Measurements from ENCODE around the gene KCNJ14. TPM values are rescaled to one million over a fixed set of nuclear protein-coding genes. Genes with fewer than 3 reads are reported as not detected.

KCNJ14 gene
- total RNA-seq, 2 experiments from 2014 or later: 1.3 to 1.5 TPM

GRCh38 chr19:48502350-48503018, 47.1 kb downstream of the KCNJ14 start:
- H3K27me3 Mint-ChIP-seq: no peaks in the 10 kb centered on the region
- DNase-seq (no peak), ATAC-seq (peak; percentile 2)
- TF ChIP-seq, protein P1, sequence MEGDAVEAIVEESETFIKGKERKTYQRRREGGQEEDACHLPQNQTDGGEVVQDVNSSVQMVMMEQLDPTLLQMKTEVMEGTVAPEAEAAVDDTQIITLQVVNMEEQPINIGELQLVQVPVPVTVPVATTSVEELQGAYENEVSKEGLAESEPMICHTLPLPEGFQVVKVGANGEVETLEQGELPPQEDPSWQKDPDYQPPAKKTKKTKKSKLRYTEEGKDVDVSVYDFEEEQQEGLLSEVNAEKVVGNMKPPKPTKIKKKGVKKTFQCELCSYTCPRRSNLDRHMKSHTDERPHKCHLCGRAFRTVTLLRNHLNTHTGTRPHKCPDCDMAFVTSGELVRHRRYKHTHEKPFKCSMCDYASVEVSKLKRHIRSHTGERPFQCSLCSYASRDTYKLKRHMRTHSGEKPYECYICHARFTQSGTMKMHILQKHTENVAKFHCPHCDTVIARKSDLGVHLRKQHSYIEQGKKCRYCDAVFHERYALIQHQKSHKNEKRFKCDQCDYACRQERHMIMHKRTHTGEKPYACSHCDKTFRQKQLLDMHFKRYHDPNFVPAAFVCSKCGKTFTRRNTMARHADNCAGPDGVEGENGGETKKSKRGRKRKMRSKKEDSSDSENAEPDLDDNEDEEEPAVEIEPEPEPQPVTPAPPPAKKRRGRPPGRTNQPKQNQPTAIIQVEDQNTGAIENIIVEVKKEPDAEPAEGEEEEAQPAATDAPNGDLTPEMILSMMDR (IDR thresholded peaks at IDR 0.05): no peak
- no peak overlapping the region for H3K27ac Mint-ChIP-seq
- no peaks in the 10 kb centered on the region for H3K9me3 Mint-ChIP-seq
- ChIA-PET CTCF (interaction anchor here (0.5 to 1.2 kb wide), 3 partner anchors 82 to 109 kb away, joined by 3 to 5 read pairs (median 5); no protein-coding TSS in a partner anchor), POLR2A (no interaction called here)
- no peaks in the 10 kb centered on the region for H3K36me3 Mint-ChIP-seq (ENCODE audit: low read depth)
- intact Hi-C loops (cut with micrococcal nuclease): no loop called here
- H3K4me1 Mint-ChIP-seq (ENCODE audit: low read depth): peaks cover 12% of the 10 kb centered on the region
- no peak overlapping the region for H3K4me3 Mint-ChIP-seq

- POLR2A ChIA-PET: interaction anchor here (0.6 to 2.2 kb wide), 3 partner anchors 12 to 78 kb away, joined by 3 to 8 read pairs (median 4); no protein-coding TSS in a partner anchor
Measured at GRCh38 chr19:48506138-48506733, 50.9 kb downstream of the KCNJ14 start.

DNA sequence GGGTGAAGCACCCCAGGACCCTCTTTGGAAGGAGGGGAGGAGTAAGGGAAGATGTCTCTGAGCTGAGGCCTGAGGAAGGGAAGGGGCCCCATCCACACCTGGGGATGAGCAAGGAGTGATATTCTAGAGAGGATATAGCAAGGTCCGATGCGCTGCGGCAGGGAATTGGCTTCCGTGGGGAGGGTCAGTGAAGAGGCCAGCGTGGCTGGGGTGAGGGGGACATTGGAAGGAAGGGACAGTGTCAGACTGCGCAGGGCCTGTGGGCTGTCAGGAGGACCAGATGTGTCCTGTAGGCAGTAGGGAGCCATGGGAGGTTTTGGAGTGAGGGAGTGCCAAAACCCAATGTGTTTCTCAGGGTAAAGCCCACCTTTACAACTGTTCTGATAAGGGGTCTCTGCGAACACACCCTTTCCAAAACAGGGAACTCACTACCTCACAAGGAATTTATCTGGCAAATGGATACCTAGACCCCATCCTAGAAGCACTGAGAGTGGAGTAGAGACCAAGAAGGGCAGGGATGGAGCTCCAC, 52.6 kb downstream of the KCNJ14 start:
- Mint-ChIP-seq H3K27ac (no peak overlapping the region), H3K4me3 (no peak overlapping the region), H3K27me3 (no peaks in the 10 kb centered on the region), H3K36me3 (ENCODE audit: low read depth) (no peaks in the 10 kb centered on the region), H3K9me3 (no peaks in the 10 kb centered on the region), H3K4me1 (ENCODE audit: low read depth) (peaks cover 10% of the 10 kb centered on the region)
- TF ChIP-seq, protein P1 (IDR thresholded peaks at IDR 0.05): no peak
- DNase-seq (no peak), ATAC-seq (no peak)
- ChIA-PET CTCF (interaction anchor here (1.2 to 6.0 kb wide), 13 partner anchors 12 to 106 kb away, joined by 3 to 61 read pairs (median 4); no protein-coding TSS in a partner anchor), POLR2A (interaction anchor here (0.9 to 2.2 kb wide), 3 partner anchors 76 to 110 kb away, joined by 3 to 8 read pairs (median 3); no protein-coding TSS in a partner anchor)
- intact Hi-C loops (cut with micrococcal nuclease): loop anchor here (2.0 kb wide), 1 partner anchor 77 kb away; no protein-coding TSS in a partner anchor

More at GRCh38 chr19:48506138-48506733, 50.9 kb downstream of the KCNJ14 start:
- Mint-ChIP-seq H3K36me3 (ENCODE audit: low read depth) (no peaks in the 10 kb centered on the region), H3K27me3 (no peaks in the 10 kb centered on the region), H3K27ac (no peak overlapping the region), H3K9me3 (no peaks in the 10 kb centered on the region), H3K4me1 (ENCODE audit: low read depth) (peaks cover 17% of the 10 kb centered on the region), H3K4me3 (no peak overlapping the region)
- CTCF ChIA-PET: interaction anchor here (0.6 to 6.0 kb wide), 15 partner anchors 12 to 1533 kb away, joined by 3 to 61 read pairs (median 3); partner anchors contain the start of gene KDELR1
- TF ChIP-seq, protein P1 (IDR thresholded peaks at IDR 0.05): peak; percentile 79
- DNase-seq: peak; percentile 20
- no peak for ATAC-seq
- intact Hi-C loops (cut with micrococcal nuclease): loop anchor here (2.0 kb wide), 1 partner anchor 79 kb away; no protein-coding TSS in a partner anchor

DNA sequence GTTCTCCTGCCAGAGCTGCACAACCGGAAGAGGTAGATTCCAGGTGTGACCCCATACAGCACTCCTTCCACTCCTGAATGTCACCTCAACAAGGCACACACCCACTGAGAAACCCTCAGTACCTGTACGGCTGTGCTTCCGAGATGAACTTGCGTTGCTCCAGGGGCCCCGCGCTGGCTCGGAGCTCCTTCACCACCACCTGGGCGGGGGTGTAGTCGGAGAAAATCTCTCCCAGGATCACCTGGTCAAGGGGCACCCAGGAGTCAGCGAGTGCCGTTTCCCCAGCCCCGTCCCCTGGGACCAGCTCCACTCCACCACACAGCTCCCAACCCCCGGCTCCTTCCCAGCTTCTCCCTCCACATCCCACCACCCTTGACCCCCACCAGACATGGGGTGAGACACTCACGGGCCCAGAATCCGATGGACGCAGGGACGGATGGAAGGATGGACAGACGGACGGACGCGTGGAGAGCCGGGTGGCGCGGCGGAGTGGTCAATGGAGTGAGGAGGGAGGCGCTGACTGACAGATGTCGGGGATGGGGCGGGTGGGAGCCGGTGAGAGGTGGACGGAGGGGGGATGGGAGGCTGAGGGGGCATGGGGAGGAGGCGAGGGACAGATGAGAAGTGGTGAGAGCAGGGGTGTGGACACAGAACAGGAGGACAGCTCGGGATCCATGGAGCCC, 53.5 kb downstream of the KCNJ14 start:
- Mint-ChIP-seq H3K27me3 (no peaks in the 10 kb centered on the region), H3K9me3 (no peaks in the 10 kb centered on the region), H3K4me1 (ENCODE audit: low read depth) (peaks cover 12% of the 10 kb centered on the region), H3K36me3 (ENCODE audit: low read depth) (no peaks in the 10 kb centered on the region), H3K4me3 (no peak overlapping the region), H3K27ac (no peak overlapping the region)
- CTCF ChIA-PET: interaction anchor here (1.2 to 6.0 kb wide), 6 partner anchors 20 to 100 kb away, joined by 3 to 61 read pairs (median 20); no protein-coding TSS in a partner anchor
- TF ChIP-seq, protein P1 (IDR thresholded peaks at IDR 0.05): no peak
- DNase-seq: no peak
- ATAC-seq: no peak
- intact Hi-C loops (cut with micrococcal nuclease): no loop called here
- POLR2A ChIA-PET: interaction anchor here (0.6 to 1.1 kb wide), 2 partner anchors 75 to 1579 kb away, joined by 3 read pairs; no protein-coding TSS in a partner anchor
